ENCODE data around the gene RUFY2.

- TF ChIP-seq CTCF (IDR thresholded peaks at IDR 0.05) (no peak), POLR2A (IDR thresholded peaks at IDR 0.05) (no peak)
Measured at GRCh38 chr10:68371604-68372003, 35.5 kb downstream of the RUFY2 start.

Data from Peyer's patch (tissue), 4 donors.